HEK293T (cell line): ENCODE measurements around the gene CHAF1B.

Experiments
- CTCF ChIA-PET: fragments of 350-600 bp; formaldehyde crosslinking; extraction: SDS; loops from one replicate; lab custom pipeline; 2021; ENCODE audit warnings: antibody characterized with exemption, inconsistent platforms; lab: Yijun Ruan, JAX
- POLR2A ChIA-PET: fragments of 350-600 bp; formaldehyde crosslinking; extraction: SDS; loops from one replicate; lab custom pipeline; 2020; ENCODE audit warnings: antibody characterized with exemption, inconsistent platforms; lab: Yijun Ruan, JAX
- DNase-seq: peaks from one replicate; pipeline ENCODE4 v3.0.0; 2012; ENCODE audit warnings: mixed read lengths; ENCODE audit errors: extremely low spot score
- ARNT ChIP-seq: fragments of 450-650 bp; IDR thresholded peaks from 2 replicates; pipeline ENCODE4 v1.6.1; 2017; ENCODE audit warnings: mild to moderate bottlenecking
- BHLHE40 ChIP-seq: fragments of 450-650 bp; IDR thresholded peaks from 2 replicates; pipeline ENCODE4 v1.6.1; 2016; ENCODE audit warnings: mild to moderate bottlenecking, moderate library complexity, borderline replicate concordance
- CTBP1 ChIP-seq: fragments of 450-650 bp; IDR thresholded peaks from 2 replicates; pipeline ENCODE4 v1.6.1; 2016; ENCODE audit warnings: borderline replicate concordance
- ELF4 ChIP-seq: fragments of 450-650 bp; IDR thresholded peaks from 2 replicates; pipeline ENCODE4 v1.6.1; 2017; ENCODE audit warnings: antibody characterized with exemption
- FOXA1 ChIP-seq: fragments of 450-650 bp; IDR thresholded peaks from 2 replicates; pipeline ENCODE4 v1.6.1; 2016; ENCODE audit warnings: mild to moderate bottlenecking
- FOXK2 ChIP-seq: fragments of 450-650 bp; IDR thresholded peaks from 2 replicates; pipeline ENCODE4 v1.6.1; 2016; ENCODE audit warnings: mild to moderate bottlenecking
- FOXM1 ChIP-seq: fragments of 450-650 bp; IDR thresholded peaks from 2 replicates; pipeline ENCODE4 v1.6.1; 2017; ENCODE audit warnings: mild to moderate bottlenecking, borderline replicate concordance
- HDGF ChIP-seq: fragments of 450-650 bp; IDR thresholded peaks from 2 replicates; pipeline ENCODE4 v1.6.1; 2017; ENCODE audit warnings: antibody characterized with exemption, borderline replicate concordance
- L3MBTL2 ChIP-seq: fragments of 450-650 bp; conservative IDR thresholded peaks from 2 replicates; pipeline ENCODE4 v1.6.1; 2016; ENCODE audit warnings: mild to moderate bottlenecking
- LEF1 ChIP-seq: fragments of 450-650 bp; IDR thresholded peaks from 2 replicates; pipeline ENCODE4 v1.6.1; 2017; ENCODE audit warnings: mild to moderate bottlenecking, borderline replicate concordance
- NFRKB ChIP-seq: fragments of 450-650 bp; IDR thresholded peaks from 2 replicates; pipeline ENCODE4 v1.6.1; 2016; ENCODE audit warnings: mild to moderate bottlenecking, moderate library complexity
- SP1 ChIP-seq: fragments of 450-650 bp; IDR thresholded peaks from 2 replicates; pipeline ENCODE4 v1.6.1; 2017
- SUZ12 ChIP-seq: fragments of 450-650 bp; IDR thresholded peaks from 2 replicates; pipeline ENCODE4 v1.6.1; 2016; ENCODE audit warnings: mild to moderate bottlenecking
- TARDBP ChIP-seq: fragments of 450-650 bp; IDR thresholded peaks from 2 replicates; pipeline ENCODE4 v1.6.1; 2016
- ZNF384 ChIP-seq: fragments of 450-650 bp; IDR thresholded peaks from 2 replicates; pipeline ENCODE4 v1.6.1; 2016
- TF ChIP-seq, protein P1 (sequence below): fragments of 450-650 bp; IDR thresholded peaks from 2 replicates; pipeline ENCODE4 v1.6.1; 2016

CHAF1B gene

DNA sequence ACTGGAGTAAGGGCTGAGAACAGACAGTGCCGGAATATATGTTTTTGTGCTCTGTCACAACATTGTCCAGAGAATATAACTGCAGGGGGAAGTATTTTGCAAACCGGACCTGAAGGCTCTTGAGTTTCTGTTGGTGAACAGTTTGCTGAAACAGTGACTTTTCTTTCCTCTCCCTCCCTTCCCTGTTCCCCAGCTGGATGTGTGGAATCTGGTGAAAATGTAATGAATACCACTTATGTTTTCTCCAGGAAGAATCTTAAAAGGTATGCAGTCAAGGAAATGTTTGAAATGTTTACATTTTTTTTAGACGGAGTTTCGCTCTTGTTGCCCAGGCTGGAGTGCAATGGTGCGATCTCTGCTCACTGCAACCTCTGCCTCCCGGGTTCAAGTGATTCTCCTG is 23.4 kb downstream of the CHAF1B start:
- ChIA-PET POLR2A (no interaction called here), CTCF (no interaction called here)
- TF ChIP-seq TARDBP (no peak), FOXM1 (no peak), ARNT (no peak), HDGF (no peak), ELF4 (no peak), L3MBTL2 (no peak), SP1 (no peak), FOXK2 (no peak), ZNF384 (no peak), FOXA1 (no peak), NFRKB (no peak), CTBP1 (no peak), SUZ12 (no peak), BHLHE40 (no peak), LEF1 (no peak)
- TF ChIP-seq, protein P1, sequence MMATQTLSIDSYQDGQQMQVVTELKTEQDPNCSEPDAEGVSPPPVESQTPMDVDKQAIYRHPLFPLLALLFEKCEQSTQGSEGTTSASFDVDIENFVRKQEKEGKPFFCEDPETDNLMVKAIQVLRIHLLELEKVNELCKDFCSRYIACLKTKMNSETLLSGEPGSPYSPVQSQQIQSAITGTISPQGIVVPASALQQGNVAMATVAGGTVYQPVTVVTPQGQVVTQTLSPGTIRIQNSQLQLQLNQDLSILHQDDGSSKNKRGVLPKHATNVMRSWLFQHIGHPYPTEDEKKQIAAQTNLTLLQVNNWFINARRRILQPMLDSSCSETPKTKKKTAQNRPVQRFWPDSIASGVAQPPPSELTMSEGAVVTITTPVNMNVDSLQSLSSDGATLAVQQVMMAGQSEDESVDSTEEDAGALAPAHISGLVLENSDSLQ, result no peak
- no peak for DNase-seq

DNA sequence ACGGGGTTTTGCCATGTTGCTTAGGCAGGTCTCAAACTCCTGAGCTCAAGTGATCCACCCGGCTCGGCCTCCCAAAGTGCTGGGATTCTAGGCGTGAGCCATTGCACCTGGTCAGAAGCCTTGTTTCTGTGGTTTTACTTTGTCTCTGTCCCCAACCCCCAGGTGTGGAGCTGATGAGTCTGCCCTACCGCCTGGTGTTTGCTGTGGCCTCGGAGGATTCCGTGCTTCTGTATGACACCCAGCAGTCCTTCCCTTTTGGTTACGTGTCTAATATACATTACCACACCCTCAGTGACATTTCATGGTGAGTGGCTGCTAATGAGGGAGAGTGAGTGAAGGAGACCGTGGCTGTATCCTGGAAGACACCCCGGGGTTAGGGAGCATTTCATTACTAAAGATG is 26.1 kb downstream of the CHAF1B start:
- TF ChIP-seq NFRKB (no peak), FOXK2 (no peak), SUZ12 (no peak), BHLHE40 (no peak), ZNF384 (no peak), CTBP1 (no peak), FOXM1 (no peak), ELF4 (no peak), L3MBTL2 (no peak), HDGF (no peak), TARDBP (no peak), FOXA1 (no peak), ARNT (no peak), SP1 (no peak), LEF1 (no peak)
- TF ChIP-seq, protein P1, result no peak
- CTCF ChIA-PET, result no interaction called here
- POLR2A ChIA-PET, result no interaction called here
- no peak for DNase-seq

GRCh38 chr21:36412916-36413315 is 27.7 kb downstream of the CHAF1B start:
- ChIA-PET CTCF (no interaction called here), POLR2A (no interaction called here)
- no peak for DNase-seq
- TF ChIP-seq, protein P1, result no peak
- no peak for TF ChIP-seq ELF4
- TF ChIP-seq L3MBTL2, result no peak
- TF ChIP-seq FOXM1, result no peak
- TF ChIP-seq ARNT, result no peak
- TF ChIP-seq BHLHE40, result no peak
- TF ChIP-seq CTBP1, result no peak
- TF ChIP-seq SUZ12, result no peak
- TF ChIP-seq FOXK2, result no peak
- TF ChIP-seq SP1, result no peak
- TF ChIP-seq HDGF, result no peak

DNA sequence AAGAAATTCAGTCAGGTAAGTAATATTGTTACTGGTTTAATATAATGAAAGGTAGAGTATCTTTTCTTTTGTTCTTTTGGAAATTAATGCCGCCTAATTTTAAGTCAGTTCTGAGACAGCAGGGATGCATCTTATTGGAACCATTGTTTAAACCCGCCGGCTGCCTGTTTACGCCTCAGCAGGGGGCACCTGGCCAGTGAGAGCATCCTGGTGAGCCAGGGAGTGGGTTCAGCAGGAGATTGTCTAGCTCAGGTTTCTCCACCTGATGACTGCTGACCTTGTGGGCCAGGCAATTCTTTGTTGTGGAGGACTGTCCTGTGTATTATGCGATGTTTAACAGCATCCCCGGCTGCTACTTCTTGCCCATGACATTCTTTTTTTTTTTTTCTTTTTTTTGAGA is 30.2 kb downstream of the CHAF1B start:
- no peak for DNase-seq
- POLR2A ChIA-PET, result no interaction called here
- CTCF ChIA-PET, result no interaction called here
- TF ChIP-seq LEF1 (no peak), FOXK2 (no peak), ELF4 (no peak), SP1 (no peak), FOXM1 (no peak), L3MBTL2 (no peak), ZNF384 (no peak), HDGF (no peak), BHLHE40 (no peak), FOXA1 (no peak), CTBP1 (no peak), ARNT (no peak), TARDBP (no peak), SUZ12 (no peak)
- TF ChIP-seq, protein P1, result no peak

DNA sequence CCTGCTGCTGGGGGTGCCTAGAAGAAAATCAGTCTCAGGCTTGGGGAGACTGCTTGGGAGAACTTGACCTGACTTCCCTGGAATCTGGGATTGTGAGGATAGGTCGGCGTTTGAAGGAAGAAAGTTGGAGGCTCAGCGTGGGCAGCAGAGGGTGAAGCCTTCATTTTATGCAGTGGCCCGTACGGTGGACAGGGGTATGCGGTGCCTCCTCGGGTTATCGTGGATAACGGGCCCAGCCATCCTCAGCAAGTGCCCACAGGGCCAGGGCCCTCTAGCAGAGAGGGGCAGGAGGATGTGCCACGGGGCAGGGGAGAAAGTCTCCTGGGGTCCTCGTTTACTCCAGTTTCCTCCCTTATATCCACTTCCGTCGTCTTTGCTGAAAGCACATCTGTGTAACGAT is 34.0 kb downstream of the CHAF1B start:
- DNase-seq, result no peak
- ChIA-PET POLR2A (no interaction called here), CTCF (interaction anchor here (0.9 kb wide), 1 partner anchor 10 kb away, joined by 3 read pairs; no protein-coding TSS in a partner anchor)
- TF ChIP-seq BHLHE40, result no peak
- TF ChIP-seq FOXA1, result no peak
- no peak for TF ChIP-seq NFRKB
- TF ChIP-seq FOXM1, result no peak
- TF ChIP-seq SP1, result no peak
- no peak for TF ChIP-seq LEF1
- TF ChIP-seq L3MBTL2, result no peak
- TF ChIP-seq CTBP1, result no peak

- TF ChIP-seq FOXK2, result no peak
- no peak for TF ChIP-seq SUZ12
- no peak for TF ChIP-seq HDGF
- TF ChIP-seq SP1, result no peak
- ChIA-PET CTCF (interaction anchor here (0.6 to 0.9 kb wide), 2 partner anchors 9 to 95 kb away, joined by 3 read pairs; no protein-coding TSS in a partner anchor), POLR2A (no interaction called here)
- DNase-seq, result peak; percentile 88
These were observed 34.8 kb downstream of the CHAF1B start for GRCh38 chr21:36419996-36420395.
